ENCODE results near the gene SLC17A9.

Gene SLC17A9

DNA sequence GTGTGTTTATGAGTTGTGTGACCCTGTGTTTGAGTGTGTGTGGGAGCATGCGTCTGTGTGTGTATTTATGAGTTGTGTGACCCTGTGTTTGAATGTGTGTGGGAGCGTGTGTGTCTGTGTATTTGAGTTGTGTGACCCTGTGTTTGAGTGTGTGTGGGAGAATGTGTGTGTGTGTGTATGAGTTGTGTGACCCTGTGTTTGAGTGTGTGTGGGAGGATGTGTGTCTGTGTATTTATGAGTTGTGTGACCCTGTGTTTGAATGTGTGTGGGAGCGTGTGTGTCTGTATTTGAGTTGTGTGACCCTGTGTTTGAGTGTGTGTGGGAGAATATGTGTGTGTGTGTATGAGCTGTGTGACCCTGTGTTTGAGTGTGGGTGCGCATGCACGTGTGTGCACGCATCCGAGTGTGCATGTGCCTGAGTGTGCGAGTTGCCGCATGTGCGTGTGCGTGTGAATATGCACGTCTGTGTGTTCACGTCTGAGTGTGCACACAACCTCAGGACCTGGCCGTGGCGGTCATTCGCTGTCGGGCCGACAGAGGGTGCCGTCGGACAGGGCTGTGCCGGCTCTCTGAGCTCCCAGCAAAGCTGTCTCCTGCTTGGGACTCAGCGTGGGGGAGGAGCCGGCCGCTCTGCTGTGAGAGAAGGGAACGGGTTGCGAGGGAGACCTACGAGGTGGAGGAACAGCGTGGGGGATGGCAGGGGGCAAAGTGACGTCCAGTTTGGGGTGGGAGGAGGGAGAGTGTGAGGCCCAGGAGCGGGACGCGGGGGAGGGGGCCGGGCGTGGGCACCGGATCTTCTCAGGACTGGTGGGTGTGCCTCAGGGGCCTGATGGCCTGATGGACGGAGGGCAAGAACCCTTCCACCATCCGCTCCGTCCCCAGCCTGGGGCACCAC, 19.7 kb downstream of the SLC17A9 start:
- no peak overlapping the region for H3K4me3 ChIP-seq (ENCODE audit: low read depth, low read length)
- peak; percentile 98 for TF ChIP-seq CTCF (IDR thresholded peaks at IDR 0.05; ENCODE audit: borderline replicate concordance, insufficient read depth, low read depth, low read length)

GRCh38 chr20:62972845-62973745, 20.6 kb downstream of the SLC17A9 start:
- TF ChIP-seq CTCF (IDR thresholded peaks at IDR 0.05; ENCODE audit: borderline replicate concordance, insufficient read depth, low read depth, low read length) = no peak
- H3K4me3 ChIP-seq (ENCODE audit: low read depth, low read length) = no peak overlapping the region

- no peak for TF ChIP-seq CTCF (IDR thresholded peaks at IDR 0.05; ENCODE audit: borderline replicate concordance, insufficient read depth, low read depth, low read length)
- H3K4me3 ChIP-seq (ENCODE audit: low read depth, low read length) = no peak overlapping the region
Measured at GRCh38 chr20:62975251-62975760, 22.8 kb downstream of the SLC17A9 start.

DNA sequence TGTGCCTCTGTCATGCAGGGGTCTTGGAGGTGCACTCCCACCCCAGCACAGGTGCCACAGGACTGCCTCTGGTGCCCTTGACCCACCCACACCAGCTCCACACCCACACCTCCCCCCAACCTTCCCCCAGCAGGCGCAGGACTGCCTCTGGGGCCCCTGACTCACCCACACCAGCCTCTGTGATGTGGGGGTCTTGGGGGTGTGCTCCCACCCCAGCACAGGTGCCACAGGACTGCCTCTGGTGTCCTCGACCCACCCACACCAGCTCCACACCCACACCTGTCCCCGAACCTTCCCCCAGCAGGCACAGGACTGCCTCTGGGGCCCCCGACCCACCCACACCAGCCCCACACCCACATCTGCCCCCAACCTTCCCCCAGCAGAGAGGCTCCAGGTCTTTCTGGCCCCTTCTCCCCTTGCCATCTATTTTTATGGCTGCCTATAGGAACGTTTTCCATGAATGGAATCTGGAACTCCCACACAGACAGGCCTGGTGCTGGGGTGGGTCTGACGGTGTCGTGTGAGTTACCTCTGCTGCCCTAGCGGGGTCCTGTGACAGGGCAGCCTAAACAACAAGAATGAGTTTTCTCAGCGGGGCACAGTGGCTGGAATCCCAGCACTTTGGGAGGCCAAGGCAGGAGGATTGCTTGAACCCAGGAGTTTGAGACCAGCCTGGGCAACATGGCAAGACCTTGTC, 23.5 kb downstream of the SLC17A9 start:
- H3K4me3 ChIP-seq (ENCODE audit: low read depth, low read length) = no peak overlapping the region
- no peak for TF ChIP-seq CTCF (IDR thresholded peaks at IDR 0.05; ENCODE audit: borderline replicate concordance, insufficient read depth, low read depth, low read length)

GRCh38 chr20:62976886-62977285, 24.4 kb downstream of the SLC17A9 start:
- no peak overlapping the region for H3K4me3 ChIP-seq (ENCODE audit: low read depth, low read length)
- TF ChIP-seq CTCF (IDR thresholded peaks at IDR 0.05; ENCODE audit: borderline replicate concordance, insufficient read depth, low read depth, low read length) = no peak

- TF ChIP-seq CTCF (IDR thresholded peaks at IDR 0.05; ENCODE audit: borderline replicate concordance, insufficient read depth, low read depth, low read length) = no peak
- peak overlapping the region; percentile 26 for H3K4me3 ChIP-seq (ENCODE audit: low read depth, low read length)
Measured at GRCh38 chr20:62977613-62978560, 25.4 kb downstream of the SLC17A9 start.
